Measurements from ENCODE around the gene ZSCAN1. TPM values are rescaled to one million over a fixed set of nuclear protein-coding genes. Genes with fewer than 3 reads are reported as not detected.

ZSCAN1 gene
- total RNA-seq, 4 donors from 2014 or later: not detected

DNA sequence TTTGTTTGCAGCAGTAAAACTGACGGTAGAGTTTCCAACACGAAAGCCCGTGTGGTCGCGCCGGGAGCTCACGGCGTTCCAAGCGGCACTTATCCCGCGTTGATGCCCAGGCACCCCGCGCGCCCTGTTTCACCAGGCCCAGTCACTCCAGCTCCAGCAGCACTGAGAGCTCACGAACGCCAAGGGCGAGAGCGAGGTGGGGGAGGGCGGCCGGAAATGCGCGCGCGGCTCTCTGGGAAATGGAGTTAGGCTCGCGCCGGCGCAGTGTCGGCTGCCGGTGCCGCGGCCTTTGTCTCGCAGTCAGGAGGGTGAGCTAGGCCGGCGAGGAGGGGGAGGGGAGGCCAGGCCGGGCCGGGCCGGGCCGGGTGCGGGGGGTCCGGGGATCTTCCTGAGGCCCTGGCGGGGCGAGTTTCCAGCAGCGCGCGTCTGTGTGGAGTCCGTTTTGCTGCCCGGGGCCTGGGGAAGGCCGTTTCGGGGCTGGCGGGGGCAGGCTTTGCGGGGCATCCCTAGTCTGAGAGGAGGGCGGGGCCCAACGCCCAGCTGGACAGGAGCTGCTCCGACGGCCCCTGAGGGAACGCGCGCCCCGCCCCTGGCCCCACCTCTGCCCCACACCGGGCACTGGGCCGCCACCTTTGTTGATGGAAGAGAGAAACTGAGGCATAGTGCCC lies 25.3 kb downstream of the ZSCAN1 start, which contains the start of gene ZNF135:
Gene ZNF135 (plus strand): TSS at position 280 of the 668 bp plus-strand sequence. CDS start 721 bp downstream, outside the sequence.
- no peaks in the 10 kb centered on the region for H3K4me1 ChIP-seq
- DNase-seq (peak; percentile 42 to 64), ATAC-seq (peak; percentile 78 to 86)
- in situ Hi-C loops (cut with MboI; ENCODE audit: low sequenced_read_pairs in 4 of 4) (no loop called here), intact Hi-C loops (cut with DNase I; ENCODE audit: low total_unique reads) (loop anchor here (1.0 kb wide), 3 partner anchors 39 to 112 kb away; partner anchors contain the start of genes ZNF256, ZNF606 and ZSCAN18)
- TF ChIP-seq, protein P1, sequence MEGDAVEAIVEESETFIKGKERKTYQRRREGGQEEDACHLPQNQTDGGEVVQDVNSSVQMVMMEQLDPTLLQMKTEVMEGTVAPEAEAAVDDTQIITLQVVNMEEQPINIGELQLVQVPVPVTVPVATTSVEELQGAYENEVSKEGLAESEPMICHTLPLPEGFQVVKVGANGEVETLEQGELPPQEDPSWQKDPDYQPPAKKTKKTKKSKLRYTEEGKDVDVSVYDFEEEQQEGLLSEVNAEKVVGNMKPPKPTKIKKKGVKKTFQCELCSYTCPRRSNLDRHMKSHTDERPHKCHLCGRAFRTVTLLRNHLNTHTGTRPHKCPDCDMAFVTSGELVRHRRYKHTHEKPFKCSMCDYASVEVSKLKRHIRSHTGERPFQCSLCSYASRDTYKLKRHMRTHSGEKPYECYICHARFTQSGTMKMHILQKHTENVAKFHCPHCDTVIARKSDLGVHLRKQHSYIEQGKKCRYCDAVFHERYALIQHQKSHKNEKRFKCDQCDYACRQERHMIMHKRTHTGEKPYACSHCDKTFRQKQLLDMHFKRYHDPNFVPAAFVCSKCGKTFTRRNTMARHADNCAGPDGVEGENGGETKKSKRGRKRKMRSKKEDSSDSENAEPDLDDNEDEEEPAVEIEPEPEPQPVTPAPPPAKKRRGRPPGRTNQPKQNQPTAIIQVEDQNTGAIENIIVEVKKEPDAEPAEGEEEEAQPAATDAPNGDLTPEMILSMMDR (IDR thresholded peaks at IDR 0.05 in 4 of 5, conservative IDR thresholded peaks at IDR 0.05 in 1 of 5): no peak
- TF ChIP-seq POLR2A (IDR thresholded peaks at IDR 0.05): no peak
- H3K4me3 ChIP-seq: peak within 1 kb of the TSS; percentile 56 to 85 (median 72)
- peaks cover 0 to 8% of the 10 kb centered on the region in 2 donors for H3K36me3 ChIP-seq
- peak within 1 kb of the TSS; percentile 80 to 89 (median 84) for H3K27ac ChIP-seq
- peaks cover 0 to 15% (median 9%) of the 10 kb centered on the region in 3 donors for H3K9me3 ChIP-seq
- H3K27me3 ChIP-seq: peaks cover 0 to 9% (median 0%) of the 10 kb centered on the region in 3 donors

GRCh38 chr19:58059671-58060078 lies 25.9 kb downstream of the ZSCAN1 start:
- H3K36me3 ChIP-seq: peaks cover 0 to 13% of the 10 kb centered on the region in 2 donors
- peak in 1 of 2 donors; percentile 11 for ATAC-seq
- peaks cover 0 to 16% (median 9%) of the 10 kb centered on the region in 3 donors for H3K9me3 ChIP-seq
- H3K27me3 ChIP-seq: peaks cover 0 to 6% (median 0%) of the 10 kb centered on the region in 3 donors
- peak overlapping the region; percentile 56 to 85 (median 72) for H3K4me3 ChIP-seq
- intact Hi-C loops (cut with DNase I; ENCODE audit: low total_unique reads): loop anchor here (1.0 kb wide), 3 partner anchors 39 to 112 kb away; partner anchors contain the start of genes ZNF256, ZNF606 and ZSCAN18
- in situ Hi-C loops (cut with MboI; ENCODE audit: low sequenced_read_pairs in 4 of 4): no loop called here
- H3K4me1 ChIP-seq: no peaks in the 10 kb centered on the region
- no peak for DNase-seq
- peak overlapping the region; percentile 80 to 89 (median 84) for H3K27ac ChIP-seq
- TF ChIP-seq POLR2A (IDR thresholded peaks at IDR 0.05): no peak
- TF ChIP-seq, protein P1 (IDR thresholded peaks at IDR 0.05 in 4 of 5, conservative IDR thresholded peaks at IDR 0.05 in 1 of 5): no peak

GRCh38 chr19:58060231-58060630 lies 26.4 kb downstream of the ZSCAN1 start:
- in situ Hi-C loops (cut with MboI; ENCODE audit: low sequenced_read_pairs in 4 of 4) (no loop called here), intact Hi-C loops (cut with DNase I; ENCODE audit: low total_unique reads) (no loop called here)
- Histone ChIP-seq H3K36me3 (peaks cover 0 to 19% of the 10 kb centered on the region in 2 donors), H3K4me3 (peak overlapping the region in 3 of 4 donors; percentile 56 to 72 (median 72)), H3K9me3 (peaks cover 0 to 22% (median 9%) of the 10 kb centered on the region in 3 donors), H3K27ac (no peak overlapping the region), H3K4me1 (no peaks in the 10 kb centered on the region), H3K27me3 (peaks cover 0 to 4% (median 0%) of the 10 kb centered on the region in 3 donors)
- TF ChIP-seq, protein P1 (IDR thresholded peaks at IDR 0.05 in 4 of 5, conservative IDR thresholded peaks at IDR 0.05 in 1 of 5): no peak
- TF ChIP-seq POLR2A (IDR thresholded peaks at IDR 0.05): no peak
- DNase-seq: no peak
- ATAC-seq: no peak

GRCh38 chr19:58063712-58064111 lies 29.9 kb downstream of the ZSCAN1 start:
- H3K27me3 ChIP-seq: no peaks in the 10 kb centered on the region
- ATAC-seq (no peak), DNase-seq (no peak)
- TF ChIP-seq, protein P1 (IDR thresholded peaks at IDR 0.05 in 4 of 5, conservative IDR thresholded peaks at IDR 0.05 in 1 of 5): no peak
- no peak for TF ChIP-seq POLR2A (IDR thresholded peaks at IDR 0.05)
- peaks cover 7 to 42% (median 19%) of the 10 kb centered on the region in 3 donors for H3K9me3 ChIP-seq
- peaks cover 0 to 49% of the 10 kb centered on the region in 2 donors for H3K36me3 ChIP-seq
- intact Hi-C loops (cut with DNase I; ENCODE audit: low total_unique reads) (no loop called here), in situ Hi-C loops (cut with MboI; ENCODE audit: low sequenced_read_pairs in 4 of 4) (no loop called here)
- no peak overlapping the region for H3K27ac ChIP-seq
- no peak overlapping the region for H3K4me3 ChIP-seq
- H3K4me1 ChIP-seq: no peaks in the 10 kb centered on the region

Data from gastrocnemius medialis (tissue), 4 donors.